Tibial artery (tissue), 4 donors: ENCODE measurements around the gene SHROOM1.
"Not testable (repeated sequence)": the region's sequence is repeated elsewhere in the genome, so short reads cannot be mapped to it uniquely, and the experiment has no call there.

Experiments
- DNase-seq, 2 donors: peaks; one replicate each; pipeline ENCODE4 v3.0.0-alpha.2; 2019
- H3K27ac ChIP-seq, 2 donors: fragments of 200-600 bp; sonication (generic) in 1 of 2; 1 replicate in 1 of 2; 2 replicates in 1 of 2; pipeline ENCODE4 v1.5.1; 2018 to 2019; ENCODE audit warnings: mild to moderate bottlenecking in 1 of 2
- H3K27me3 ChIP-seq, 2 donors: fragments of 200-600 bp; sonication (generic) in 1 of 2; one replicate each; pipeline versions ENCODE4 v1.5.1 to v1.6.0; 2016 to 2019
- H3K36me3 ChIP-seq, 3 donors: fragments of 200-600 bp; sonication (generic) in 2 of 3; one replicate each; pipeline ENCODE4 v1.5.1; 2016 to 2019; ENCODE audit warnings: mild to moderate bottlenecking in 2 of 3
- H3K4me1 ChIP-seq, 4 donors: fragments of 200-600 bp; sonication (generic) in 2 of 4; 1 replicate in 3 of 4; 2 replicates in 1 of 4; pipeline ENCODE4 v1.5.1; 2016 to 2019
- H3K4me3 ChIP-seq, 2 donors: fragments of 200-600 bp; sonication (generic) in 1 of 2; 1 replicate in 1 of 2; 2 replicates in 1 of 2; pipeline ENCODE4 v1.5.1; 2018 to 2019; ENCODE audit warnings: mild to moderate bottlenecking in 2 of 2
- H3K9me3 ChIP-seq, 3 donors: fragments of 200-600 bp; sonication (generic) in 1 of 3; one replicate each; pipeline ENCODE4 v1.5.1; 2016 to 2019
- intact Hi-C: fragments of 100-400 bp; cut with DNase I; formaldehyde crosslinking; loops from one replicate; pipeline ENCODE4 v1.15.0; 2023; ENCODE audit warnings: low total_unique reads
- TF ChIP-seq, protein P1 (sequence below), 2 experiments: fragments of 200-600 bp in 1 of 2; fragments of 450-650 bp in 1 of 2; IDR thresholded peaks; one replicate each; pipeline ENCODE4 v1.5.1; 2017 to 2019; ENCODE audit warnings: antibody characterized with exemption in 2 of 2, mild to moderate bottlenecking in 1 of 2, moderate library complexity in 1 of 2

Gene SHROOM1

DNA sequence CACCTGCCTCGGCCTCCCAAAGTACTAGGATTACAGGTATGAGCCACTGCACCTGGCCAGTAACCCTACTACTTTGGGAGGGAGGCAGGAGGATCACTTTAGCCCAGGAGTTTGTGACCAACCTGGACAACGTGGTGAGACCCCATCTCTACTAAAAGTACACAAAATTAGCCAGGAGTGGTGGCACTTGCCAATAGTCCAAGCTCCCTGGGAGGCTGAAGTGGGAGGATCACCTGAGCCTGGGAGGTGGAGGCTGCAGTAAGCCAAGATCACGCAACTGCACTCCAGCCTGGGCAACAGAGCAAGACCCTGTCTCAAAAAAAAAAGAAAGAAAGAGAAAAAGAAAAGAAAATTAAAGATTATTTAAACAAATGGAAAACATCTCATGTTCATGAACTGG, 25.6 kb upstream of the SHROOM1 start:
- no peaks in the 10 kb centered on the region for H3K4me1 ChIP-seq
- TF ChIP-seq, protein P1, sequence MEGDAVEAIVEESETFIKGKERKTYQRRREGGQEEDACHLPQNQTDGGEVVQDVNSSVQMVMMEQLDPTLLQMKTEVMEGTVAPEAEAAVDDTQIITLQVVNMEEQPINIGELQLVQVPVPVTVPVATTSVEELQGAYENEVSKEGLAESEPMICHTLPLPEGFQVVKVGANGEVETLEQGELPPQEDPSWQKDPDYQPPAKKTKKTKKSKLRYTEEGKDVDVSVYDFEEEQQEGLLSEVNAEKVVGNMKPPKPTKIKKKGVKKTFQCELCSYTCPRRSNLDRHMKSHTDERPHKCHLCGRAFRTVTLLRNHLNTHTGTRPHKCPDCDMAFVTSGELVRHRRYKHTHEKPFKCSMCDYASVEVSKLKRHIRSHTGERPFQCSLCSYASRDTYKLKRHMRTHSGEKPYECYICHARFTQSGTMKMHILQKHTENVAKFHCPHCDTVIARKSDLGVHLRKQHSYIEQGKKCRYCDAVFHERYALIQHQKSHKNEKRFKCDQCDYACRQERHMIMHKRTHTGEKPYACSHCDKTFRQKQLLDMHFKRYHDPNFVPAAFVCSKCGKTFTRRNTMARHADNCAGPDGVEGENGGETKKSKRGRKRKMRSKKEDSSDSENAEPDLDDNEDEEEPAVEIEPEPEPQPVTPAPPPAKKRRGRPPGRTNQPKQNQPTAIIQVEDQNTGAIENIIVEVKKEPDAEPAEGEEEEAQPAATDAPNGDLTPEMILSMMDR (IDR thresholded peaks at IDR 0.05), result no peak
- no peak overlapping the region for H3K27ac ChIP-seq
- no peak for DNase-seq
- intact Hi-C loops, result no loop called here
- H3K9me3 ChIP-seq, result no peaks in the 10 kb centered on the region
- no peaks in the 10 kb centered on the region for H3K27me3 ChIP-seq
- no peaks in the 10 kb centered on the region for H3K36me3 ChIP-seq
- no peak overlapping the region for H3K4me3 ChIP-seq

DNA sequence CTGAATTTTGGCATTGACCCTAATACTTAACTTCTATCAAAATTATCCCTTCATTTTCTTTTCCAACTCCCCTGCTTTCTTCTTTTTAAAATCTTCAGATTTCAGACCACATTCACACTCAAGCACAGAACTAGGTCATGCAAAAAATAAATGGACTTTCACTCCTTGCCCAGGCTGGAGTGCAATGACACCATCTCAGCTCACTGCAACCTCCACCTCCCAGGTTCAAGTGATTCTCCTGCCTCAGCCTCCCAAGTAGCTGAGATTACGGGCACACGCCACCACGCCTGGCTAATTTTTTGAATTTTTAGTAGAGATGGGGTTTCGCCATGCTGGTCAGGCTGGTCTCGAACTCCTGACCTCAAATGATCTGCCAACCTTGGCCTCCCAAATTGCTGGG, 24.5 kb upstream of the SHROOM1 start:
- H3K4me3 ChIP-seq, H3K9me3 ChIP-seq, H3K36me3 ChIP-seq, H3K27me3 ChIP-seq, H3K27ac ChIP-seq, DNase-seq, intact Hi-C loops, H3K4me1 ChIP-seq: not testable (repeated sequence)

DNA sequence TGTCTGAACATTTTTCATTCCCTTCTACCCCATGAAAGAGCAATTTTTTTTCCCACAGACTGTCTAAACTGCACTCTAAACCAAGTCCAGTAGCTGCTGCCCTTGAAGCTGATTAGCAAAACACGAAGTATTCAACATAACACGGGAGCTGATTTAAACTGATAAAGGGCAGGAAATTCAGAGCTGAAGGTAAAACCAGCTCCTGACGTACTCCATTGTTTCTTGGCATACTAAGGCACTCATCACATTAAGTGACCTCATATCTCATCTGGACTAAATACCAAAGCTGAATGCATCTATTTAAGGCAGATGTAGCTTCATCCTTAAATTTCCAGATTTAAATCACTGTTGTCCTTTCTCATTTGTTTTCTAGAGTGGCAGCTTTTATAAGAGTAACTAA, 23.9 kb upstream of the SHROOM1 start:
- Histone ChIP-seq H3K4me3 (no peak overlapping the region), H3K27me3 (no peaks in the 10 kb centered on the region), H3K36me3 (no peaks in the 10 kb centered on the region), H3K9me3 (no peaks in the 10 kb centered on the region), H3K27ac (no peak overlapping the region), H3K4me1 (no peaks in the 10 kb centered on the region)
- DNase-seq, result no peak
- TF ChIP-seq, protein P1 (IDR thresholded peaks at IDR 0.05), result no peak
- intact Hi-C loops, result no loop called here

DNA sequence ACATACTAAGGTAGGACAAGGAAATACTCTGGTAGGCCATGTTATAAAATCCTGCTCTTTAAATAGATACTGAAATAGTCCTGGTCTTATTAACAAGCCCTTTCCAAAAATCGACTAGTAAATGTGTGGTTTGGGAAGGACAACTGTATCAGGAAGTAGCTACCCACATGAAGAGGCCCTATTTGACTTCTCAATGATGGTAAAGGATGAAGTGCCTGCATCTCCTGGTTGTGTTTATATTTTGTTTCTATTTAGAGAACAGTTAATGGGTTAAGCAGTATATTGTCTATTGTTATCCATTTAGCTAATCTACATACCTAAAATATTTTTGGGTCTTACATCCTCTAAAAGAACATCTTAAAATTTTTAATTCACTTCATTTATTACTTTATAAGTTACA, 23.3 kb upstream of the SHROOM1 start:
- TF ChIP-seq, protein P1 (IDR thresholded peaks at IDR 0.05), result no peak
- intact Hi-C loops, result no loop called here

DNA sequence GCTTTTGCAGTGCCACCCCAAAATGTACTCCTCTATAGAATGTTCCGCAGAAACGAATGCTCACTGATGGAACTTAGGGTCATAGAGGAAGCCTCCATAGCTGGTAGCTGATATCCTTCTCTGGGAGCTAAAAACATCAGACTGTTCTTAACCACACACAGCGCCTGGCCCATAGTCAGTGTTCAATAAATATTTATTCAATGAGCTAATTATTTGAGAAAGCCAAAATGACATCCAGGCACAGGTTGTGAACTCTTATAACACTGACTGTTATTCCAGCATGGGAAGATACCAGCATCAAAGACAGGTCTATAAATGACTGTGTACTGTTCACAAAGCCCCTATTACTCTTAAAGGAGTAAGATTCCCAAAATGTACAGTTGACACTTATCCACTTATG, 22.9 kb upstream of the SHROOM1 start:
- Histone ChIP-seq H3K36me3 (no peaks in the 10 kb centered on the region), H3K9me3 (no peaks in the 10 kb centered on the region), H3K27ac (no peak overlapping the region), H3K4me1 (no peaks in the 10 kb centered on the region), H3K27me3 (no peaks in the 10 kb centered on the region), H3K4me3 (no peak overlapping the region)
- intact Hi-C loops, result no loop called here
- no peak for DNase-seq
- TF ChIP-seq, protein P1 (IDR thresholded peaks at IDR 0.05), result no peak

More for the DNA sequence above, 23.3 kb upstream of the SHROOM1 start:
- DNase-seq, result no peak
- Histone ChIP-seq H3K36me3 (no peaks in the 10 kb centered on the region), H3K27me3 (no peaks in the 10 kb centered on the region), H3K27ac (no peak overlapping the region), H3K9me3 (no peaks in the 10 kb centered on the region), H3K4me1 (no peaks in the 10 kb centered on the region), H3K4me3 (no peak overlapping the region)

DNA sequence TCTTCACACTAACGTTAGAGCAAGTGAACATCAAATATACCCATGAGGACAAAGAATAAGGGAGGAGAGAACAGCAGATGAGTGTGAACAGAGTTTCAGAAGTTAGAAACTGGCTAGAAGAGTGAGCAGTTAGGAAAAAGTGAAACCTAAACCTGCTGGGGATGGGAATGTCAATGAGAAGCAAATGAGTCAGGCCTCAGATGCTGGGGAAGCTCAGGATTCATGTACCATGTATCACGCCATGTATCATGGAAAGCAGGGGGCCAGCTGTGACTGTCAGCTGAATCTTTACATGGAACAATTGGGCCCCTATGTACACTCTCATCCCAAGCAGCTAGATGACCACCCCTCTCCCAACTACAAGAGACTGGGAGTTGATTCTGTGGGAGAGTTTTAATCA, 19.6 kb upstream of the SHROOM1 start:
- no peak for DNase-seq
- no peaks in the 10 kb centered on the region for H3K4me1 ChIP-seq
- no peak overlapping the region for H3K4me3 ChIP-seq
- TF ChIP-seq, protein P1 (IDR thresholded peaks at IDR 0.05), result no peak
- H3K27me3 ChIP-seq, result no peaks in the 10 kb centered on the region
- H3K36me3 ChIP-seq, result no peaks in the 10 kb centered on the region
- intact Hi-C loops, result no loop called here
- no peak overlapping the region for H3K27ac ChIP-seq
- no peaks in the 10 kb centered on the region for H3K9me3 ChIP-seq
